ENCODE results near the gene MAPK6.
"Not testable (repeated sequence)": the region's sequence is repeated elsewhere in the genome, so short reads cannot be mapped to it uniquely, and the experiment has no call there.

MAPK6 gene

DNA sequence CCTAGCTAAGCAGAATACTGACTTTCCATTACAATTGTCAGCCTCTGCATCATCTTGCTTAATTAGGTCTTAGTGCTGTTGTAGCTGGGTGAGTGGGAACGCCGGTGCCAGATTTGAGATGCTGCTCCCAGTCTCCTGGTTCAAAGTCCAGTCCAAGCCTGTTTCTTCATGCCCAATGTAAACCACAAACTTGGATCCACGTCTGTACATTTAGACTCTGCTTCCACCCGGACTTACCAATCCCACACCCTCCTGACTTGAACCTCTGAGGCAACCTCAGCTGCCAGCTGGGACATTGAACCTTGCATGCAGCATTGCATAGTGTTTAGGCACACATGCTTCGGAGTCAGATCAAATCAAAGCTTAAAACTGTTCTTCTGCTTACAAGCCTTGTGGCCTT lies 50.5 kb downstream of the MAPK6 start:
- H3K9me3 ChIP-seq (ENCODE audit: control insufficient read depth, insufficient read depth, low read depth, low read length), result no peaks in the 10 kb centered on the region
- peaks cover 6% of the 10 kb centered on the region for H3K36me3 ChIP-seq (ENCODE audit: control insufficient read depth, insufficient read depth, low read length)
- peaks cover 3% of the 10 kb centered on the region; the same call in 1 of the 2 replicates for H3K4me1 ChIP-seq (ENCODE audit: control insufficient read depth, insufficient read depth, low read length)
- no peaks in the 10 kb centered on the region for H3K27me3 ChIP-seq (ENCODE audit: control insufficient read depth, insufficient read depth, low read length)
- no peak overlapping the region for H3K27ac ChIP-seq (ENCODE audit: low read depth, low read length)
- H3K4me3 ChIP-seq (ENCODE audit: low read depth, low read length), result no peak overlapping the region
- H3K9ac ChIP-seq (ENCODE audit: low read length), result no peak overlapping the region

DNA sequence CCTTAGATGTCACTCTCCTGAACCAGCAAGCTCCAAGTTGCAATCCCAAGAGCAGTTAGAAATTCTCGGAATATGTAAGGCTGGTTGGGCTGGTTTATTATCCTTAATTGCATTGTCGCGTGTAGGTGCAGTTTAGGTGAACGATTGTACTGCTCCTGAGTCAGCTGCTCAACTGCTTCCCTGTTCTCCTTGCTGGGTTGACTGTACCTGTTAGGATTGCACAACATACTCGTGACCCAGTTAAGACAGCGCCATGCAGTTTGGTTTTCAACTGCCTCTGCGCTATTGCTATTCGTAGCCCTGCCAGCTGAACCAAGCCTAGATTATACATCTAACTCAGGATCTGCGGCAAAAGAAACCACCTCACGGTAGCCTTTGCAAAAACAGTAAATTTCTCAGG lies 52.6 kb downstream of the MAPK6 start:
- H3K9me3 ChIP-seq (ENCODE audit: control insufficient read depth, insufficient read depth, low read depth, low read length), result no peaks in the 10 kb centered on the region
- peaks cover 3% of the 10 kb centered on the region; the same call in 1 of the 2 replicates for H3K4me1 ChIP-seq (ENCODE audit: control insufficient read depth, insufficient read depth, low read length)
- H3K36me3 ChIP-seq (ENCODE audit: control insufficient read depth, insufficient read depth, low read length), result no peaks in the 10 kb centered on the region
- no peak overlapping the region for H3K4me3 ChIP-seq (ENCODE audit: low read depth, low read length)
- no peak overlapping the region for H3K9ac ChIP-seq (ENCODE audit: low read length)
- no peak overlapping the region for H3K27ac ChIP-seq (ENCODE audit: low read depth, low read length)
- H3K27me3 ChIP-seq (ENCODE audit: control insufficient read depth, insufficient read depth, low read length), result no peaks in the 10 kb centered on the region

DNA sequence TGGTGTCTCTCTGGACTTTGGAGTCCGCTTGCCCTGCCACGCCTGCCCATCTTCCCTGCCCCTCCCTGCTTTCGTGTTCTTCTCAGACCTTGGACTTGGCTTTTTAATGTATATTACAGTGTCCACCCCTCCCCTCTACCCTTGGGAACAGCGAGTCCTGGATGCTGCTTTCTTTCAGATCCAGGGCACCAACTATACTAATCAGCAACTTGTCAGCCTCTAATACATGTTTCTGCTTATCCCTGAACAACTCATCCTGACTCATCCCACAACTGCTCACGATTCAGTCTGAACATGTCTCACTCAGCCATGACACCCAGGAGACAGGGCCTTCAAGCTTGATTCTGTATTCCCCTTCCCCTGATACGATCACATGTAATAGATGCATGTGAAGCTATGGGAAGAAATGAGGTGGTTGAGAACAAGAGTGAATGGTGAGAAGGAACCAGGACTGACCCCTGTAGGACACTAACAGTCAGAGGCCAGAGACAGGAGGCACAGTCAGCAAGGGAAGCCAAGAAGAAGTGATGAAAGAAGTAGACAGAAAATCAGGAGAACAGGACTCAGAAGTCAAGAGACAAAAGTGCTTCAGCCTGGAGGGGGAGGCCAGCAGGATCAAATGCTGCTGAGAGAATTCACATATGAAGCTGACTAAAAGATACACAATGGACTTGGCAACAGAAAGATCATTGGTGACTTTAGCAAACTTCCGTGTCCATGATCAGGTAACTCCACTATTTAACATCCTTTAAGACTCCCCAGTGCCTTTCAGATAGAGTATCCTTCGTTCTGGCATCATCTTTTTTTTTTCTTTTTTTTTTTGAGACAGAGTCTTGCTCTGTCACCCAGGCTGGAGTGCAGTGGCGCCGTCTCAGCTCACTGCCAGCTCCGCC lies 58.1 kb downstream of the MAPK6 start:
- Histone ChIP-seq H3K9ac (ENCODE audit: low read length) (no peak overlapping the region), H3K4me3 (ENCODE audit: low read depth, low read length) (no peak overlapping the region), H3K4me1 (ENCODE audit: control insufficient read depth, insufficient read depth, low read length) (no peaks in the 10 kb centered on the region), H3K9me3 (ENCODE audit: control insufficient read depth, insufficient read depth, low read depth, low read length) (no peaks in the 10 kb centered on the region), H3K27me3 (ENCODE audit: control insufficient read depth, insufficient read depth, low read length) (no peaks in the 10 kb centered on the region), H3K27ac (ENCODE audit: low read depth, low read length) (no peak overlapping the region), H3K36me3 (ENCODE audit: control insufficient read depth, insufficient read depth, low read length) (no peaks in the 10 kb centered on the region)

DNA sequence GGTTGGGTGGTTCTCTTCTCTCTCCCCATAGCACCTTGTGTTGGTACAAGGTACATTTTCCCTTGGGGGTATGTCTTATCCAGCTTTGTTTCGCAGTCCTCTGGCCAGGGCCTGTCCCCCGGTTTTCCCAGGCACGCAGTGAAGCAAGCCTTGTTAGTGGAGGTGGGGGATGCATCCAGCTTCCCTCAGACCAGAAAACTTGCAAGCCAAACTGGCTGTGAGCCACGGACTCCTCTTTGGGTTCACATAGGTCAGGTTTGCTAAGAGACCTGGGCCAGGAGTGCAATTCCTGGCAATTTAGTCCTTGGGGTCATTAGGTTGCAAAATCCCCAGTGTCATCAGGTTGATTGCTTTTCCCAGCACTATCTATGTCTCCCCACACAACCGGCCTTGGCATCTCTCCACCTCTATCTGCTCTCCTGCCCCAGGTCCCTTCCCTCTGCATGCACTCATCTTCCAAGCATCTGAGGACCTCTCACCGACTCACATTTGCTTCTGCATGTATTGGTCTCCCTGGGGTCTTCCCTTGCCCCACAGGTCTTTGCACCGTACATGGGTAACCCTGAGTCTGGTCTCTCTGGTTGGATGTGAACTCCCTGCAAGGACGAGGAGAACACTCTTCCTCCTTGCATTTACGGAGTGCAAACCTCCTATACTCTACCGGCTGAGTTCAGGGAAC lies 59.3 kb downstream of the MAPK6 start:
- H3K9ac ChIP-seq (ENCODE audit: low read length), result no peak overlapping the region
- no peak overlapping the region for H3K4me3 ChIP-seq (ENCODE audit: low read depth, low read length)
- no peaks in the 10 kb centered on the region for H3K4me1 ChIP-seq (ENCODE audit: control insufficient read depth, insufficient read depth, low read length)
- no peaks in the 10 kb centered on the region for H3K9me3 ChIP-seq (ENCODE audit: control insufficient read depth, insufficient read depth, low read depth, low read length)
- no peaks in the 10 kb centered on the region for H3K36me3 ChIP-seq (ENCODE audit: control insufficient read depth, insufficient read depth, low read length)
- no peak overlapping the region for H3K27ac ChIP-seq (ENCODE audit: low read depth, low read length)
- no peaks in the 10 kb centered on the region for H3K27me3 ChIP-seq (ENCODE audit: control insufficient read depth, insufficient read depth, low read length)

DNA sequence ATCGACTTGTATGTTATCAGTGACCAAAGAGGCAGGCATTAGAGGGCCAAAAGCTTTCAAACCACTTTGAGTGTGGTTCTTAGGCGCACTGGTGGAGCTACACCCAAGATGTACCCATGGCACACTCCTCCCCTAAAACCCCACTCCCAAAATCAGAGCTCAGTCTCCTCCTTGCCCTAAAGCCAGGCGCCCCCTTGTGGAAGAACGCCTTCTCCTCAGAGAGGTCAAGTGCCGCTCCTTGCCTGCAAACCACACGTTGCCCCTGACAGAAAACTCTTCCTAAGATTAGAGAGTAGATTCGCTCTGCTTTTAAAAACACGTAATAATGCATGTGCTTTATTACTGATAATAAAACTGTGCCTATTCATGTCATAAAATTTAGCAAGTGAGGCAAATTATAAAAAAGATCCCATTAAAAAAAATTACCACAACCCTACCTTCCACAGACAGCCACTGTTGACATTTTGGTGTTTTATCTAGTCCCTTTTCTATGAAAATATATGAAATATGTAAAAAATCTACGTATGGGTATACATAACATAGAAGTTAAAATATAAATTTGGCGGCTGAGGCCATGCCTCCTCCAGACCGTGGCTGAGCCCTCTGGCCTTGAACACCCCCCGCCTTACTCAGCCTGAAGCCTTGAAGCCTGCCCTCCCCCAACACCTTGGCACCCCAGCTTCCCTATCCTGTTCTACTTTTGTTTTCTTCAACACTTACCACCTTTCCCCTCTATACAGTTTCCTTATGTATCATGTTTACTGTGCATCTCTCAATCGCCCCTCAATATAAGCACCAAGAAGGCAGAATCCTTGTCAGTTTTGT lies 60.1 kb downstream of the MAPK6 start:
- no peak overlapping the region for H3K9ac ChIP-seq (ENCODE audit: low read length)
- H3K4me1 ChIP-seq (ENCODE audit: control insufficient read depth, insufficient read depth, low read length), result no peaks in the 10 kb centered on the region
- H3K4me3 ChIP-seq (ENCODE audit: low read depth, low read length), result no peak overlapping the region
- H3K27ac ChIP-seq (ENCODE audit: low read depth, low read length), result no peak overlapping the region
- no peaks in the 10 kb centered on the region for H3K36me3 ChIP-seq (ENCODE audit: control insufficient read depth, insufficient read depth, low read length)
- no peaks in the 10 kb centered on the region for H3K27me3 ChIP-seq (ENCODE audit: control insufficient read depth, insufficient read depth, low read length)
- no peaks in the 10 kb centered on the region for H3K9me3 ChIP-seq (ENCODE audit: control insufficient read depth, insufficient read depth, low read depth, low read length)

DNA sequence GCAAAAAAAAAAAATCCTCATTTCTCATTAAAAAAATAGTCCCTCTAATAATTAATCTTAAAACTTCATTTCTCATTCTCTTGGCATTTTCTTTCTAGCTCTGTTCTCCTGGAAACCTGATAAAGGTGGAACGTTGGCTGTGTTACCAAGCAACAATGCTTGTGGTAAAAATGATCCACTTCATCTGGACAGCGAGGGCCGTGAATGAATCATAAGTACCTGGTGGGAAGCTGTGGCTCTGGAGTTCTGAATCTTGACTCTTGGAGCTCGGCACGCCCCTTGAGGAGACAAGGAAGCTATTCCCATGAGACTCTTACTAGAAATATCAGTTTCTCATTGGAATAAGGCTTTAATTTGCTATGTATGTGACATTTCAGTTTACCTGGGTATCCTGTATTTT lies 61.0 kb downstream of the MAPK6 start:
- no peaks in the 10 kb centered on the region for H3K4me1 ChIP-seq (ENCODE audit: control insufficient read depth, insufficient read depth, low read length)
- no peaks in the 10 kb centered on the region for H3K9me3 ChIP-seq (ENCODE audit: control insufficient read depth, insufficient read depth, low read depth, low read length)
- no peak overlapping the region for H3K27ac ChIP-seq (ENCODE audit: low read depth, low read length)
- H3K36me3 ChIP-seq (ENCODE audit: control insufficient read depth, insufficient read depth, low read length), result no peaks in the 10 kb centered on the region
- no peak overlapping the region for H3K9ac ChIP-seq (ENCODE audit: low read length)
- H3K4me3 ChIP-seq (ENCODE audit: low read depth, low read length), result no peak overlapping the region
- H3K27me3 ChIP-seq (ENCODE audit: control insufficient read depth, insufficient read depth, low read length), result no peaks in the 10 kb centered on the region

DNA sequence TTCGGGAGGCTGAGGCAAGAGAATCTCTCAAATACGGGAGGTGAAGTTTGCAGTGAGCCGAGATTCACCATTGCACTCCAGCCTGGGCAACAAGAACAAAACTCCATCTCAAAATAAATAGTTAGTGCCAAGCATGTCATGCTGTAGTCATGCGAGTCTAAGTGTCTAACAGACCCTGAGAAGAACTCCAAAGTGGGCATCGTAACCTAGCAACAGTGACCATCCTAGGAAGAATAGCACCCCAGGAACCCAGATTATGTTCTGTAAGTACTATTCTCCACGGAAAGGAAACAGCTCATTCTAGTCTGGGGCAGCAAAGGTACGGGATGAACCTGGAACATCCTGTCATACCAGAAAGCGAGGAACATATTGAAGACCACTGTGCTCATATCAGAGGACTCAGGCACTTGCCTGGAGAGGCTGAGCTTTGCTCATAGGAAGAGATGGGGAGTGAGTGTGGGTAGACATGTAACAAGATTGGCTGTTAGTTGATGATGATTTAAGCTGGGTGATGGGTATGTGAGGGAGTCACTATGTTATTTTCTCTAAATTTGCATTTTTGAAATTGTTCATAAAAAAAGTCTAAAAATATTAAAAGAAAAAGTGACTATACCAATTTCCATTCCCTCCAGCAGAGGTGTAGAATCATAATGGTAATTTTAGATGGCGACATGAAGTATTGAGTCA lies 61.8 kb downstream of the MAPK6 start:
- Histone ChIP-seq H3K27me3 (ENCODE audit: control insufficient read depth, insufficient read depth, low read length) (no peaks in the 10 kb centered on the region), H3K27ac (ENCODE audit: low read depth, low read length) (no peak overlapping the region), H3K4me1 (ENCODE audit: control insufficient read depth, insufficient read depth, low read length) (no peaks in the 10 kb centered on the region), H3K4me3 (ENCODE audit: low read depth, low read length) (no peak overlapping the region), H3K36me3 (ENCODE audit: control insufficient read depth, insufficient read depth, low read length) (no peaks in the 10 kb centered on the region), H3K9ac (ENCODE audit: low read length) (no peak overlapping the region), H3K9me3 (ENCODE audit: control insufficient read depth, insufficient read depth, low read depth, low read length) (no peaks in the 10 kb centered on the region)

DNA sequence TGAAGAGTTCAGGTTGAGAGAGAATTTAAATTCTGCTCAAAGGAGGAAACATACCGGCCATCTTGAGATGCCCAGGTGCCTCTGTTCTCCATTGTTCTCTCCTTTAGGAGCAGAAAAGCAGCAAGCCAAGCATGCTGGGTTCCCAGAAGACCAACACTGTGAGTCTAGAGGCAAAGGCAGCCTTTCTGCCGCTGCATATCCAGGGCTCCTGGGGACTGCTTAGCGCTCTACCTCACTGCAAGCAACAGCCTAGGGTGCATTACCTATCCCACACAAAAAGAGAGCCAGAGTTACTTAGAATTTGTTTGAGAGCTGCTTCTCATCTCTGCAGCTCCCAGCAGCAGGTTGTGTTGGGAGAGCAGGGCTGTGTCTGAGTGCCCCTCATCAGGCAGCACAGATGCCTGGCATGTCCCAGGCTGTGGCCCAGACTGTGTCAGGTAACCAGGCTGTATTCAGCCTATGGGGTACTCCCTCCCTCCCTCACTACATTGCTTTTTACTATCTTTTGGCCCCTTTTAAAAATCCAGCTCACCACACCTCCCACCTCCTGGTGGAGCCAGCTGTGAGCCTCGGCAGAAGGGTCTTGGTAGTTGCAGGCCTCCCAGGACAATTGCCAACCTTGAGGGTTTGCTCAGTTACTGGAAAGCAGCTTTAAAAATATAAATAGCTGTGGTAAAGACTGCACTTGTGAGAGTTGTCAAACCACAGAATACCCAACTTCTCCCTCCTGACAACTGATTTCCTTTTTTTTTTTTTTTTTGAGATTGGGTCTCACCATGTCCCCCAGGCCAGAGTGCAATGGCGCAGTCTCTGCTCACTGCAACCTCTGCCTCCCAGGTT lies 63.4 kb downstream of the MAPK6 start:
- H3K4me3 ChIP-seq (ENCODE audit: low read depth, low read length), result no peak overlapping the region

DNA sequence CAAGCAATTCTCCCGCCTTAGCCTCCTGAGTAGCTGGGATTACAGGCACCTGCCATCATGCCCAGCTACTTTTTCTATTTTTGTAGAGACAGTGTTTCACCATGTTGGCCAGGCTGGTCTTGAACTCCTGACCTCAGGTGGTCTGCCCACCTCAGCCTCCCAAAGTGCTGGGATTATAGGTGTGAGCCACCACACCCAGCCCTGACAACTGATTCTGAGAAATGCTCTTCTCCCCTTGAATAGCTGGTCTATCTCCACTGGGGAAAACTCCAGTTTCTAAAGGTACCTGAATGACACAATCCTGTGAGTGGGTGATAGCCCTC lies 64.0 kb downstream of the MAPK6 start:
- not testable (repeated sequence) for H3K4me1 ChIP-seq (ENCODE audit: control insufficient read depth, insufficient read depth, low read length); H3K36me3 ChIP-seq (ENCODE audit: control insufficient read depth, insufficient read depth, low read length); H3K9ac ChIP-seq (ENCODE audit: low read length); H3K4me3 ChIP-seq (ENCODE audit: low read depth, low read length); H3K27me3 ChIP-seq (ENCODE audit: control insufficient read depth, insufficient read depth, low read length); H3K27ac ChIP-seq (ENCODE audit: low read depth, low read length)
- peaks cover 12% of the 10 kb centered on the region for H3K9me3 ChIP-seq (ENCODE audit: control insufficient read depth, insufficient read depth, low read depth, low read length)

More for the DNA sequence above, 63.4 kb downstream of the MAPK6 start:
- Histone ChIP-seq H3K27me3 (ENCODE audit: control insufficient read depth, insufficient read depth, low read length) (no peaks in the 10 kb centered on the region), H3K9me3 (ENCODE audit: control insufficient read depth, insufficient read depth, low read depth, low read length) (peaks cover 7% of the 10 kb centered on the region), H3K36me3 (ENCODE audit: control insufficient read depth, insufficient read depth, low read length) (no peaks in the 10 kb centered on the region), H3K27ac (ENCODE audit: low read depth, low read length) (no peak overlapping the region), H3K9ac (ENCODE audit: low read length) (no peak overlapping the region), H3K4me1 (ENCODE audit: control insufficient read depth, insufficient read depth, low read length) (no peaks in the 10 kb centered on the region)

DNA sequence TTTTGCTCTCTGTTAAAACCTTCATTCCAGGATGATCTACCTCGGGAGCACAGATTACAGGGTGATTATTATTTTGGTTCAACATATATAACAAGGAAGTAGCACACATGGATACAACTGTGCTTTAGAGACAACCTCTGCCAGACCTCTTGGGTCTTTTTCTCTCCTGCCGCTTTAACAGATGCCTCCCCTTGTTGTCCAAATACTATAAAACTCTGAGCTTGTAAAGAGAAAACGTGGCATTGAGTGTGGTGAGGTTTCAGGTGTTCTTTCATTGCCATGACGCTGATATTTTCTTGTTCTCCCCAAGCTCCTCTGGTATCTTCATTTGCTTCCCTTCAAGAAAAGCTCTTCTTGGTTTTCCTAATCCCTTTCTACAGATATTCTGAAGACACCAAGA lies 64.6 kb downstream of the MAPK6 start:
- Histone ChIP-seq H3K4me3 (ENCODE audit: low read depth, low read length) (no peak overlapping the region), H3K27ac (ENCODE audit: low read depth, low read length) (no peak overlapping the region), H3K9ac (ENCODE audit: low read length) (no peak overlapping the region), H3K27me3 (ENCODE audit: control insufficient read depth, insufficient read depth, low read length) (no peaks in the 10 kb centered on the region), H3K4me1 (ENCODE audit: control insufficient read depth, insufficient read depth, low read length) (no peaks in the 10 kb centered on the region), H3K36me3 (ENCODE audit: control insufficient read depth, insufficient read depth, low read length) (no peaks in the 10 kb centered on the region), H3K9me3 (ENCODE audit: control insufficient read depth, insufficient read depth, low read depth, low read length) (peaks cover 15% of the 10 kb centered on the region)
